Osteocyte (in vitro differentiated cells): Measurements from ENCODE around the gene HBB. TPM values are rescaled to one million over a fixed set of nuclear protein-coding genes. Genes with fewer than 3 reads are reported as not detected.

Experiments
- DNase-seq: peaks from one replicate; pipeline ENCODE4 v3.0.0; 2021; ENCODE audit warnings: mixed read lengths; ENCODE audit not compliant: unreplicated experiment; ENCODE audit errors: extremely low spot score
- H3K27ac Mint-ChIP-seq: one replicate; pipeline ENCODE4 v1.8.0; 2021; ENCODE audit warnings: mild to moderate bottlenecking, mixed read lengths; ENCODE audit not compliant: unreplicated experiment
- H3K27me3 Mint-ChIP-seq: one replicate; pipeline ENCODE4 v1.8.0; 2021; ENCODE audit warnings: mixed read lengths; ENCODE audit not compliant: unreplicated experiment
- H3K36me3 Mint-ChIP-seq: one replicate; pipeline ENCODE4 v1.8.0; 2021; ENCODE audit warnings: mixed read lengths; ENCODE audit not compliant: unreplicated experiment
- H3K4me1 Mint-ChIP-seq: one replicate; pipeline ENCODE4 v1.8.0; 2021; ENCODE audit warnings: mixed read lengths; ENCODE audit not compliant: unreplicated experiment
- H3K4me3 Mint-ChIP-seq: one replicate; pipeline ENCODE4 v1.8.0; 2021; ENCODE audit warnings: mild to moderate bottlenecking, moderate library complexity, mixed read lengths; ENCODE audit not compliant: unreplicated experiment
- H3K9me3 Mint-ChIP-seq: one replicate; pipeline ENCODE4 v1.8.0; 2021; ENCODE audit warnings: mixed read lengths; ENCODE audit not compliant: unreplicated experiment
- CTCF ChIP-seq: fragments of 200-600 bp; sonication (generic); IDR thresholded peaks from 2 replicates; pipeline ENCODE4 v1.5.0; 2021; ENCODE audit warnings: antibody characterized with exemption, mild to moderate bottlenecking, moderate library complexity
- total RNA-seq: library from RNA; stranded (reverse); gene quantifications from 2 replicates; pipeline ENCODE4 v1.2.1, GENCODE V29; 2021

HBB gene
- total RNA-seq, 1 donor from 2014 or later = not detected

GRCh38 chr11:5196067-5196466, 30.8 kb downstream of the HBB start:
- H3K4me1 Mint-ChIP-seq = no peaks in the 10 kb centered on the region
- TF ChIP-seq CTCF = no peak

GRCh38 chr11:5192738-5193137, 34.1 kb downstream of the HBB start:
- Mint-ChIP-seq H3K27me3 (no peaks in the 10 kb centered on the region), H3K9me3 (no peaks in the 10 kb centered on the region), H3K4me3 (no peak overlapping the region), H3K4me1 (no peaks in the 10 kb centered on the region), H3K36me3 (no peaks in the 10 kb centered on the region), H3K27ac (no peak overlapping the region)
- no peak for DNase-seq
- no peak for TF ChIP-seq CTCF

More at GRCh38 chr11:5196067-5196466, 30.8 kb downstream of the HBB start:
- Mint-ChIP-seq H3K4me3 (no peak overlapping the region), H3K27me3 (peaks cover 4% of the 10 kb centered on the region), H3K9me3 (no peaks in the 10 kb centered on the region), H3K27ac (no peak overlapping the region), H3K36me3 (no peaks in the 10 kb centered on the region)
- no peak for DNase-seq

- H3K36me3 Mint-ChIP-seq = no peaks in the 10 kb centered on the region
Observed at GRCh38 chr11:5188201-5188600, 38.7 kb downstream of the HBB start.

GRCh38 chr11:5178046-5178837, 48.6 kb downstream of the HBB start:
- Mint-ChIP-seq H3K27me3 (peaks cover 2% of the 10 kb centered on the region), H3K9me3 (no peaks in the 10 kb centered on the region), H3K4me3 (no peak overlapping the region), H3K4me1 (no peaks in the 10 kb centered on the region), H3K36me3 (no peaks in the 10 kb centered on the region), H3K27ac (no peak overlapping the region)
- no peak for TF ChIP-seq CTCF
- DNase-seq = no peak

More at GRCh38 chr11:5188201-5188600, 38.7 kb downstream of the HBB start:
- DNase-seq = no peak
- Mint-ChIP-seq H3K27me3 (peaks cover 3% of the 10 kb centered on the region), H3K9me3 (no peaks in the 10 kb centered on the region), H3K27ac (no peak overlapping the region), H3K4me1 (no peaks in the 10 kb centered on the region), H3K4me3 (no peak overlapping the region)
- no peak for TF ChIP-seq CTCF

Other genes with a start within 250 kb of the HBB start
- not detected in 2 replicates for gene OR51L1, start 232.2 kb downstream of the HBB start, total RNA-seq
- not detected in 2 replicates for gene OR52J3, start 180.5 kb downstream of the HBB start, total RNA-seq
- not detected in 2 replicates for gene OR52E2, start 167.4 kb downstream of the HBB start, total RNA-seq
- gene OR52E1, start 157.5 kb downstream of the HBB start, total RNA-seq = not detected in 2 replicates
- gene OR52A5, start 88.7 kb downstream of the HBB start, total RNA-seq = not detected in 2 replicates
- not detected in 2 replicates for gene OR52A1, start 72.3 kb downstream of the HBB start, total RNA-seq
- gene OR51V1, start 26.4 kb downstream of the HBB start, total RNA-seq = not detected in 2 replicates
- not detected in 2 replicates for gene HBD, start 7.4 kb upstream of the HBB start, total RNA-seq
- gene HBG1, start 22.8 kb upstream of the HBB start, total RNA-seq = not detected in 2 replicates
- not detected in 2 replicates for gene HBG2, start 27.7 kb upstream of the HBB start, total RNA-seq
- gene HBE1, start 42.9 kb upstream of the HBB start, total RNA-seq = not detected in 2 replicates
- gene OR51B4, start 74.9 kb upstream of the HBB start, total RNA-seq = not detected in 2 replicates
- gene OR51B2, start 97.2 kb upstream of the HBB start, total RNA-seq = not detected in 2 replicates
- gene OR51B5, start 116.5 kb upstream of the HBB start, total RNA-seq = not detected in 2 replicates
- not detected in 2 replicates for gene OR51B6, start 124.4 kb upstream of the HBB start, total RNA-seq
- not detected in 2 replicates for gene OR51M1, start 156.7 kb upstream of the HBB start, total RNA-seq
- not detected in 2 replicates for gene OR51Q1, start 195.0 kb upstream of the HBB start, total RNA-seq
- gene OR51I1, start 214.4 kb upstream of the HBB start, total RNA-seq = not detected in 2 replicates
- gene OR51I2, start 222.3 kb upstream of the HBB start, total RNA-seq = not detected in 2 replicates